Measurements from ENCODE around the gene ZBTB7C.

The ZBTB7C gene

DNA sequence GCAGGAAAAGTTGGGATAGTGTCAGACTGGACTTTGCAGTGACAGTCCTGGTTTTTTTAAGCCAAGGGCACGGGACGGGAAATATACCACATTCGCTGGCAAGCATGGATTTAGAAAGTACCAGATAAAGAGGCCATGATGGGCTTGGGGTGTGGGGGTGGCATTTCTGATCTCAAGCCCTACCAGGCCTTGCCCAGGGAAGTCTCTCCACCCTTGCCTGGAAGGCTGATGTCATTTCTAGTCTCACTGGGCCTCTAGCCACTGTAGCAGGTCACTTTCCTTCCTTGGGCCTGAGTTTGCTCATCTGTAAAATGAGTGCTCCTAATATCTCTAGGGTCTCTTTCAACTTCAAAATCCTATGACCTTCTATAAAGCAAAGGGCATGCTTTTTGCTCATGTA, 1.8 kb downstream of the ZBTB7C start:
- no peak overlapping the region for H3K4me3 ChIP-seq (ENCODE audit: low read length)
- no peak for DNase-seq (ENCODE audit: low read depth)
- TF ChIP-seq, protein P1, sequence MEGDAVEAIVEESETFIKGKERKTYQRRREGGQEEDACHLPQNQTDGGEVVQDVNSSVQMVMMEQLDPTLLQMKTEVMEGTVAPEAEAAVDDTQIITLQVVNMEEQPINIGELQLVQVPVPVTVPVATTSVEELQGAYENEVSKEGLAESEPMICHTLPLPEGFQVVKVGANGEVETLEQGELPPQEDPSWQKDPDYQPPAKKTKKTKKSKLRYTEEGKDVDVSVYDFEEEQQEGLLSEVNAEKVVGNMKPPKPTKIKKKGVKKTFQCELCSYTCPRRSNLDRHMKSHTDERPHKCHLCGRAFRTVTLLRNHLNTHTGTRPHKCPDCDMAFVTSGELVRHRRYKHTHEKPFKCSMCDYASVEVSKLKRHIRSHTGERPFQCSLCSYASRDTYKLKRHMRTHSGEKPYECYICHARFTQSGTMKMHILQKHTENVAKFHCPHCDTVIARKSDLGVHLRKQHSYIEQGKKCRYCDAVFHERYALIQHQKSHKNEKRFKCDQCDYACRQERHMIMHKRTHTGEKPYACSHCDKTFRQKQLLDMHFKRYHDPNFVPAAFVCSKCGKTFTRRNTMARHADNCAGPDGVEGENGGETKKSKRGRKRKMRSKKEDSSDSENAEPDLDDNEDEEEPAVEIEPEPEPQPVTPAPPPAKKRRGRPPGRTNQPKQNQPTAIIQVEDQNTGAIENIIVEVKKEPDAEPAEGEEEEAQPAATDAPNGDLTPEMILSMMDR (conservative IDR thresholded peaks at IDR 0.05; ENCODE audit: low read depth, low read length), result no peak

DNA sequence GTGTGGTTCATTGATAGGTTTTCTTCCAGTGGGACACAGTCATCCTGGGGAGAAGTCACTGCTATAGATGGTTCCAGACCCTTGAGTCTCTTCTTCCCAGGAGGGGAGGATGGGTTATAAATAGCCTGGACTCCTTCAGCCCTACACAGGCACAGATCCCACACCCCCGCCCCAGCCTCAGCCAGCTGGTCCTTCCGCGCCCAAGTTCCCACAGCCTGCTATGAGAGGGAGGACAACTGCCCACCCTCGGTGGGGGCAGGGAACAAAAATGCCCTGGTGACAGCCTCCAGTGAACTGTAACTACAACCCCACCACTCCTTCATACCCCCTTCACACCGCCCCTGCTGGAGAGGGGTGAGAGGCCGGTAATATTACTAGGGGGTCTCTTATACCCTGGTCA, 3.2 kb downstream of the ZBTB7C start:
- H3K4me3 ChIP-seq (ENCODE audit: low read length), result no peak overlapping the region
- TF ChIP-seq, protein P1 (conservative IDR thresholded peaks at IDR 0.05; ENCODE audit: low read depth, low read length), result no peak
- DNase-seq (ENCODE audit: low read depth), result no peak

DNA sequence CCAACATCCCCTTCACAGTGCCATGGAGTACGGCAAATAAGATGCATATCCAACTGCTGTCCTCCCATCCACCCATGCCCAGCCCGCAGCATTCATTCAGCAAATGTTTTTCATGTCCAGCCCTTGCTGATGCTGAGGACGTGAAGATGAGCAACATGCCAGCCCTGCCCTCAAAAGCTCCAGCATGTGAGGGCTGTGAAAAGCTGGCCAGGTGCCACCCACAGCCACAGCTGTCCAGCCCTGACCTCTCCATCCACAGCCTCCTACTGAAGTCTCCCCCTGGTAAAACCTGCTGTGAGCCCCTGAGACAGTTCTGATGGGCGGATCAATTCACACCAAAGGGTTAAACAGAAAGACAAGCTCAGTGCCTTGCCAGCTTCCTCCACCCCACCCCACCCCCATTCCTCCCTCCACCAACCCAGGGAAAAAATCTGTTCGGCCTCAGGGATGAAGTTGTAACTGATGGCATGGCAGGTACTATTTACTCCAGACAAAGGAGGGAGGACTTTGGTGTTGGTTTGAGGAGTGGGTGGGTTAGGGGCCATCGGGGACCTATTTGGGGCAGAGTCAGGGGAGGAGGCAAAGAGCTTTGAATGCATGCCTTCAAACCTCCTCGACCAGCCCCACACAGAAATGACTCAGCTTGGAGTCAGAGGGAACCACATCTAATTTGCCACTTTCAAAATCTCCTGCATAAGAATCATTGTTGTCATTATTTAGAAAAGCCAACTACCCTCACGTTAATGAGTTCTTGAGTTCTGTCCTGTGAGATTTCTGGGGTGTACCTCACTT, 4.3 kb downstream of the ZBTB7C start:
- DNase-seq (ENCODE audit: low read depth), result no peak
- no peak overlapping the region for H3K4me3 ChIP-seq (ENCODE audit: low read length)
- TF ChIP-seq, protein P1 (conservative IDR thresholded peaks at IDR 0.05; ENCODE audit: low read depth, low read length), result no peak

DNA sequence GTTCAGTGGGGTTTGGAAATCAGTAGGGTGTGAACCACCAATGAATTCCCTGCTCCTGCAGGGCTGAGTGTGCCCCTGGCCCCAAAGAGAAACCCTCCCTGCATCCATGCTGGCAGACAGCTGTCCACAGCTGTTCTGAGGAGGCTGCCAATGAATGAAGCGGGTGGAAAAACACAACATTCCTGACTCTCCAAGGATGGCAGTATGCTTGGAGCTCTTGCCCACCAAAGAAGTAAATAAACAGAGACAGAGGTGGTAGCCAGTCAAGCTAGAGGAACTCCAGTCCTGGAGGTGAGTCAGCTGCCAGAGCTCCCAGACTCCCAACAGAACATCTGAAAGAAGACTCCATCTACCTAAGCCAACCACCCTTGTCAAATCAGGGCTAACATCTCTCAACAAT, 6.2 kb downstream of the ZBTB7C start:
- TF ChIP-seq, protein P1 (conservative IDR thresholded peaks at IDR 0.05; ENCODE audit: low read depth, low read length), result no peak
- DNase-seq (ENCODE audit: low read depth), result no peak
- no peak overlapping the region for H3K4me3 ChIP-seq (ENCODE audit: low read length)

DNA sequence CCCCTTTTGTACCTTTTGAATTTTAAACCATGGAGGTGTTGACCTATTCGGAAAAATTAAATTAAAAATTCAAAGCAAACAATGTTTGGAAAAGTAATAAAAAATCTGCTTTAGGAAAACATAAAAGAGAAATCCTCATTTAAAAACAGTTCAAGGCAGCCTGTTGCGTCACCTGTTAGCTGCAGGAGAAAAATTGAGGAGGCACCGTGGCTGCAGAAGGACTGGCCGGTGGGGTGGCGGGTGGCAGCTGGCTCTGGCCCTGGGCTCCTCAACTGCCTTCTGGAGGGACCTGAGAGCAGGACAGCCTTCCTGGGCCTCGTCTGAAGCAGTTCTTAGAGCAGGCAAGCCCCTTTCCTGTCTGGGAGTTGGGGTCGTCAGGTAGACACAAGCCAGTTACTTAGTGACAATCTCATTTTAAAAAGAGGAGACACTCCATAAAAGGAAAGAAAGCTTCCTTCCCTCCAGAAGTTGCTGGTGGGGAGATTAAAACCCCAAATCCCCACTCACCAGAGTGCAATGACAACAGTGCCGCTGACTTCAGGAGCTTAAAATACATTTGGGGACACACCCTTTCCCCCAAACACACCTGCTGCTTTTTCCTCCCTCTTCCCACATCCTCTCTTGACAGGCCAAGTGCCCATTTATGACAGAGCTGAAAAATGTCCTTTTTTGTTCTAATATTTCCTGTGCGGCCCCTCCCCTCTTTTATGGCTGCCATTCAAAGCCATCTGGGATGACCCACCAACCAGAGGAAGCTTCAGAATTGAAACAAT, 9.7 kb downstream of the ZBTB7C start:
- no peak for DNase-seq (ENCODE audit: low read depth)
- TF ChIP-seq, protein P1 (conservative IDR thresholded peaks at IDR 0.05; ENCODE audit: low read depth, low read length), result no peak
- H3K4me3 ChIP-seq (ENCODE audit: low read length), result no peak overlapping the region

DNA sequence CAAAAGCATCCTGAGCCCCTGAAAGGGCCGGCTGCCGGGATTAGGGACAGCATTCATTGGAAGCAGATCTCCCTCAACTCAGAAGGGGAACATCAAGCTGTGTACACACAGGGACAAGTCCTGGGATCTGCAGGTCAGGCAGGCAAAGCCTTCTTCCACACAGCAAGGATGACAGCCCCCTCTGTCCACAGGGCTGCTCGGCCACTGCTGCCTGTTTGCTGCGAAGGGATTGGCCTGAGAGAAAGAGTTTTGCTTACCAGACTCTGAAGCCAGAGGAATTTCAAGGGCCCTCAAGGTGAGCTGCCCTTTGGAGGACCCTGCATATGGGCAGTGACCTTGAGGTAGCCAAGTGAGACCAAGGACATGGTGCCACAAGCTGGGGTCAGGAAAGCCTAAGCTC, 11.1 kb downstream of the ZBTB7C start:
- TF ChIP-seq, protein P1 (conservative IDR thresholded peaks at IDR 0.05; ENCODE audit: low read depth, low read length), result no peak
- H3K4me3 ChIP-seq (ENCODE audit: low read length), result no peak overlapping the region

More for the DNA sequence above, 11.1 kb downstream of the ZBTB7C start:
- no peak for DNase-seq (ENCODE audit: low read depth)
